NCI-H1092 (cell line): Measurements from ENCODE around the gene GCLC.
"Not testable (repeated sequence)": the region's sequence is repeated elsewhere in the genome, so short reads cannot be mapped to it uniquely, and the experiment has no call there.

Experiments
- DNase-seq: peaks from one replicate; lab custom pipeline; 2025; lab: John Stamatoyannopoulos, UW

The GCLC gene

GRCh38 chr6:53492860-53493634 is 51.9 kb downstream of the GCLC start:
- peak; percentile 9 for DNase-seq

GRCh38 chr6:53487080-53487479 is 57.8 kb downstream of the GCLC start:
- no peak for DNase-seq

GRCh38 chr6:53486679-53487078 is 58.2 kb downstream of the GCLC start:
- DNase-seq: no peak

- DNase-seq: peak; percentile 25
Measured at GRCh38 chr6:53484476-53485280, 60.2 kb downstream of the GCLC start.

GRCh38 chr6:53483423-53484353 is 61.2 kb downstream of the GCLC start:
- no peak for DNase-seq

- no peak for DNase-seq
Measured at GRCh38 chr6:53481323-53481722, 63.6 kb downstream of the GCLC start.

- not testable (repeated sequence) for DNase-seq
Measured at GRCh38 chr6:53480774-53481173, 64.1 kb downstream of the GCLC start.

GRCh38 chr6:53479871-53480270 is 65.0 kb downstream of the GCLC start:
- no peak for DNase-seq

GRCh38 chr6:53476964-53477363 is 67.9 kb downstream of the GCLC start:
- DNase-seq: no peak

GRCh38 chr6:53474010-53474409 is 70.9 kb downstream of the GCLC start:
- no peak for DNase-seq

- no peak for DNase-seq
Measured at GRCh38 chr6:53469163-53469562, 75.7 kb downstream of the GCLC start.

- no peak for DNase-seq
Measured at GRCh38 chr6:53466257-53466656, 78.6 kb downstream of the GCLC start.

- DNase-seq: no peak
Measured at GRCh38 chr6:53465732-53466131, 79.2 kb downstream of the GCLC start.

GRCh38 chr6:53464927-53465460 is 79.9 kb downstream of the GCLC start:
- DNase-seq: no peak

GRCh38 chr6:53464483-53464882 is 80.4 kb downstream of the GCLC start:
- DNase-seq: no peak

GRCh38 chr6:53461696-53462095 is 83.2 kb downstream of the GCLC start:
- DNase-seq: no peak

GRCh38 chr6:53461041-53461656 is 83.8 kb downstream of the GCLC start:
- no peak for DNase-seq

GRCh38 chr6:53458105-53458866 is 86.6 kb downstream of the GCLC start:
- no peak for DNase-seq

GRCh38 chr6:53456809-53457208 is 88.1 kb downstream of the GCLC start:
- no peak for DNase-seq

GRCh38 chr6:53455678-53456077 is 89.2 kb downstream of the GCLC start:
- no peak for DNase-seq

- no peak for DNase-seq
Measured at GRCh38 chr6:53451165-53451564, 93.7 kb downstream of the GCLC start.
